Measurements from ENCODE around the gene CORO7. TPM values are rescaled to one million over a fixed set of nuclear protein-coding genes. Genes with fewer than 3 reads are reported as not detected.
A peak's percentile ranks its signal among the peaks of the same experiment; 100 is the strongest.

Gene CORO7
- total RNA-seq, 1 donor from 2014 or later, result 14.6 TPM

DNA sequence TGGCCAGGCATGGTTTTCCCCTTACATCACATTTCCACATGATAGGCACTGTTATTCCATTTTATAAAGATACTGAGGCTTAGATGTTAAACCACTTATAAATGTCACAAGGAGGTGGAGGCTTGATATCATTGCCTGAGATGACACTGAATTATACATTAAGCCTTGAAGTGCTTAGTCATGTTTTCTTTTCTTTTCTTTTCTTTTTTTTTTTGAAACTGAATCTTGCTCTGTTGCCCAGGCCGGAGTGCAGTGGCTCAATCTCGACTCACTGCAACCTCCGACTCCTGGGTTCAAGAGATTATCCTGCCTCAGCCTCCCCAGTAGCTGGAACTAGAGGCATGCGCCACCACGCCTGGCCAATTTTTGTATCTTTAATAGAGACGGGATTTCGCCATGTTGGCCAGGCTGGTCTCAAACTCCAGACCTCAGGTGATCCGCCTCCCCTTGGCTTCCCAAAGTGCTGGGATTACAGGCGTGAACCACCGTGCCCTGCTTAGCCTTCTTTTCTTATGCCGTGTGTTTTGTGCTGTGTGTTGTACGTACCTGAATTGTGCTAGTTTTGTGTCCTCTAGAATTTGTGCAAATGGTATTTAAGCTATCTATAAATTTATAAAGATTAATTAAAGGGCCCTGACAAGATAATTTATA lies 10.5 kb upstream of the CORO7 start:
- Histone ChIP-seq H3K4me3 (ENCODE audit: low read length in 3 of 3) (peak overlapping the region; percentile 99 to 100 (median 100)), H3K27me3 (ENCODE audit: control insufficient read depth in 3 of 3, insufficient read depth in 3 of 3, low read length in 3 of 3) (no peaks in the 10 kb centered on the region), H3K27ac (ENCODE audit: low read depth, low read length) (peak overlapping the region; percentile 87), H3K36me3 (ENCODE audit: control insufficient read depth in 3 of 3, insufficient read depth in 3 of 3, low read length in 3 of 3) (peaks cover 2 to 8% (median 7%) of the 10 kb centered on the region in 3 donors), H3K9me3 (ENCODE audit: control insufficient read depth in 3 of 3, low read length in 3 of 3) (no peaks in the 10 kb centered on the region), H3K4me1 (ENCODE audit: control insufficient read depth in 3 of 3, insufficient read depth in 3 of 3, low read length in 3 of 3) (peaks cover 13 to 26% (median 14%) of the 10 kb centered on the region in 3 donors), H3K9ac (ENCODE audit: low read depth in 1 of 3, low read length in 3 of 3) (peak overlapping the region; percentile 91 to 97 (median 93))

DNA sequence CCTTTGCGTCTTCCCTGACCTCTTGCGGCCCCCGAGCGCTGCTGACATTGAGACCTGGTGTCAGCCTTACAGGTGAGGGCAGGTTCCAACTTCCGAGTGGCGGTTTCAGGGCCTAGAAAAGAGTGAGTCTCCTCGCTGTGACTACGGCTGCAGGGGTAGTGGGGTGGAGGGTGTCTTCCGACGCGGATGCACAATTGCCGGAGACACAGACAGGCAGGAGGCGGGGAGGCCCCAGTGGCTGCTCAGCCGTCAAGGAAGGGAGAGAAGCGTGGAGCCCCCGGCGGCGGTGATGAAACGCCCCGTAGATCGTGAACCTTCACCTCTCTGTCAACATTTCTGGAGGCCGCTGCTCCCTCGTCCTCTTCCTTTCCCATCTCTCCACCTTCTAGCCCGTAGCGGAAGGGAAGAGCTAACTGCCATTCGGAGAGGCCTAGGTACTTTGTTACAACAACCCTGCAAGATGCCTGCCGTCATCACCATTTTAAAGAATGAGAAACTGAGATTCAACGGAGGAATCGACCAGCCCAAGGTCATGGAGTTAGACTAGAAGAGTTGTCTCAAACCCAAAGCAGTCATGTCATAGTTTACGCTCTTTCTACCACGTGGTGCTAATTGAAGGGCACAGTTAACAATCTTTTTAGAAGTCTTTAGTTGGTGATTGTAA lies 9.8 kb upstream of the CORO7 start:
- no peaks in the 10 kb centered on the region for H3K9me3 ChIP-seq (ENCODE audit: control insufficient read depth in 3 of 3, low read length in 3 of 3)
- H3K27me3 ChIP-seq (ENCODE audit: control insufficient read depth in 3 of 3, insufficient read depth in 3 of 3, low read length in 3 of 3), result no peaks in the 10 kb centered on the region
- H3K27ac ChIP-seq (ENCODE audit: low read depth, low read length), result peak overlapping the region; percentile 87
- peak overlapping the region; percentile 91 to 97 (median 93) for H3K9ac ChIP-seq (ENCODE audit: low read depth in 1 of 3, low read length in 3 of 3)
- peak overlapping the region; percentile 99 to 100 (median 100) for H3K4me3 ChIP-seq (ENCODE audit: low read length in 3 of 3)
- peaks cover 2 to 4% (median 4%) of the 10 kb centered on the region in 3 donors for H3K36me3 ChIP-seq (ENCODE audit: control insufficient read depth in 3 of 3, insufficient read depth in 3 of 3, low read length in 3 of 3)
- H3K4me1 ChIP-seq (ENCODE audit: control insufficient read depth in 3 of 3, insufficient read depth in 3 of 3, low read length in 3 of 3), result peaks cover 13 to 26% (median 14%) of the 10 kb centered on the region in 3 donors

DNA sequence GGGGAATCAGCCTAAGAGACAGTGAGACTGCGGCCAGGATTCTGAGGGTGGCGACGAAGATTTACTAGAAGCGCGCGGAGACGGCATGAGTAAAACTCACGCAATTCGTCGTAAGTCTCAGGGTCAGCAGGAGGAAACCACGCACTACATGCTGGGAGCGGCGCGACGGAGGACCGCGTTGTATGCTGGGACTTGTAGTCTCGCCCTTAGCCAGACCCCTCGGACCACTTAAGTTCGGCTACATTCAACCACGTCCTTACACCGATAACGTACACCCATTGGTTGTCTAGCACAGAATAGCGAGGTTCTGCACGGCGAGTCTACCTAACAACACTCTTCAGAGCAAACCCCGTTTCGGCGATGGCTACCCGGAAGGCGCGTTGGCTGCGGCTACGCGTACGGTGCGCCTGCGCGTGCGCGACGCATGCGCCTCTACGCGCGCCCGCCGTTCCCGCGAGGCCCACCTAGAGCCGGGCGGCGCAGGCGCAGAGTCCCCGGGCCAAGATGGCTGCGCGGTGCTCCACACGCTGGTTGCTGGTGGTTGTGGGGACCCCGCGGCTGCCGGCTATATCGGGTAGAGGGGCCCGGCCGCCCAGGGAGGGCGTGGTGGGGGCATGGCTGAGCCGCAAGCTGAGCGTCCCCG lies 9.1 kb upstream of the CORO7 start, which contains the start of gene DNAJA3:
DNAJA3 (plus strand) TSS at position 491 of the 643 bp plus-strand sequence; CDS start at position 505, 14 bp downstream.
- peak within 1 kb of the TSS; percentile 99 to 100 (median 100) for H3K4me3 ChIP-seq (ENCODE audit: low read length in 3 of 3)
- peaks cover 0 to 2% (median 0%) of the 10 kb centered on the region in 3 donors for H3K36me3 ChIP-seq (ENCODE audit: control insufficient read depth in 3 of 3, insufficient read depth in 3 of 3, low read length in 3 of 3)
- H3K9me3 ChIP-seq (ENCODE audit: control insufficient read depth in 3 of 3, low read length in 3 of 3), result no peaks in the 10 kb centered on the region
- H3K27me3 ChIP-seq (ENCODE audit: control insufficient read depth in 3 of 3, insufficient read depth in 3 of 3, low read length in 3 of 3), result no peaks in the 10 kb centered on the region
- H3K9ac ChIP-seq (ENCODE audit: low read depth in 1 of 3, low read length in 3 of 3), result peak within 1 kb of the TSS; percentile 91 to 99 (median 97)
- peak within 1 kb of the TSS; percentile 87 for H3K27ac ChIP-seq (ENCODE audit: low read depth, low read length)
- H3K4me1 ChIP-seq (ENCODE audit: control insufficient read depth in 3 of 3, insufficient read depth in 3 of 3, low read length in 3 of 3), result peaks cover 13 to 26% (median 14%) of the 10 kb centered on the region in 3 donors

DNA sequence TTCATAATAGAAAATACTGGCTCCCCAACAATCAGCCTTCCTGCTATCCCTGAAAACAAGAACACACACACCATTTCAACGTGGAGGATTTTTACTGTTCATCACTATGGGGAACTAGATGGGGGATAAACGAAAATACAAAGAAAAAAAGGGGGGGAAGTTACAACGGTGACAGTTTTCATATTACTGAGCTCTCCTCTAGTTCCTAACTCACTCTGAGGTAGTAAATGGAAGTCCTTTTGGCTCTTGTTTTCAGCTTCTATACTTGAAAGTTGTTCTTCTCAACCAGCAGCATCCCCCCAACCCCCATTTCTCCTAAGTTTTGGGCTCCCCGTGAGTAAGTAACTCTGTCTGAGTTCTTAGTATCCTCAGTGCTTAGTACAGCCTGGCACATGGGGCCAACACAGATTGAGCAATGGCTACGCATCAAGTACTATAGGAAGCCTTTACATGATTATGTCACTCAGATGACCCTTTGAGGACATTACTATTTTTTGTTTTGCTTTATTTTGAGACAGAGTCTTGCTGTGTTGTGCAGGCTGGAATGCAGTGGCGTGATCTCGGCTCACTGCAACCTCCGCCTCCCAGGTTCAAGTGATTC lies 4.2 kb upstream of the CORO7 start:
- no peak overlapping the region for H3K9ac ChIP-seq (ENCODE audit: low read depth in 1 of 3, low read length in 3 of 3)
- no peak overlapping the region for H3K27ac ChIP-seq (ENCODE audit: low read depth, low read length)
- no peak overlapping the region for H3K4me3 ChIP-seq (ENCODE audit: low read length in 3 of 3)
- no peaks in the 10 kb centered on the region for H3K27me3 ChIP-seq (ENCODE audit: control insufficient read depth in 3 of 3, insufficient read depth in 3 of 3, low read length in 3 of 3)
- no peaks in the 10 kb centered on the region for H3K9me3 ChIP-seq (ENCODE audit: control insufficient read depth in 3 of 3, low read length in 3 of 3)
- H3K4me1 ChIP-seq (ENCODE audit: control insufficient read depth in 3 of 3, insufficient read depth in 3 of 3, low read length in 3 of 3), result peaks cover 6 to 15% (median 10%) of the 10 kb centered on the region in 3 donors
- no peaks in the 10 kb centered on the region for H3K36me3 ChIP-seq (ENCODE audit: control insufficient read depth in 3 of 3, insufficient read depth in 3 of 3, low read length in 3 of 3)

DNA sequence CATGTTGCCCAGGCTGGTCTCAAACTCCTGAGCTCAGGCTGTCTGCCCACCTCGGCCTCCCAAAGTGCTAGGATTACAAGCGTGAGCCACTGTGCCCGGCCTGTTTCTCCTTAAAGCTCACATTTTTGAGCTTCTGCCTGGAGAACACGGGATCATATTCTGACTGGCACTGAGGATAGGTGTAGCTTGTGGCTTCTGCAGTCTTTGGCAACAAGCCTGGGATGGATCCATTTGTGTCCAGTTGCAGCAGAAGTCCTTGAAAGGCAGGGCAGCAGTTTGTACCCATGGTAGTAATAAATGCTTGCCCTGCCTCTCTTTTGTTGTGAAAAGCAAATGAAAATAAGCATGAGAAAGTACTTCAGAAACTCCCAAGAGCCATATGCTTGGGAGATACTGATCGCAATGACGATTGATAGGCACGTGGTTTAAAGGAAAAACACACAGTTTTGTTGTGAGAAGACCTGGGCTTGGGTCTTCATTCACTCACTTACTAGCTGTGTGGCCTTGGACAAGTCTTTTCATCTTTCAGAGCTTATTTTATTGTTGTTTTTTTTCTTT lies 3.1 kb upstream of the CORO7 start:
- Histone ChIP-seq H3K4me3 (ENCODE audit: low read length in 3 of 3) (no peak overlapping the region), H3K36me3 (ENCODE audit: control insufficient read depth in 3 of 3, insufficient read depth in 3 of 3, low read length in 3 of 3) (no peaks in the 10 kb centered on the region), H3K9me3 (ENCODE audit: control insufficient read depth in 3 of 3, low read length in 3 of 3) (no peaks in the 10 kb centered on the region), H3K9ac (ENCODE audit: low read depth in 1 of 3, low read length in 3 of 3) (no peak overlapping the region), H3K27ac (ENCODE audit: low read depth, low read length) (no peak overlapping the region), H3K27me3 (ENCODE audit: control insufficient read depth in 3 of 3, insufficient read depth in 3 of 3, low read length in 3 of 3) (no peaks in the 10 kb centered on the region), H3K4me1 (ENCODE audit: control insufficient read depth in 3 of 3, insufficient read depth in 3 of 3, low read length in 3 of 3) (peaks cover 15 to 17% (median 15%) of the 10 kb centered on the region in 3 donors)

DNA sequence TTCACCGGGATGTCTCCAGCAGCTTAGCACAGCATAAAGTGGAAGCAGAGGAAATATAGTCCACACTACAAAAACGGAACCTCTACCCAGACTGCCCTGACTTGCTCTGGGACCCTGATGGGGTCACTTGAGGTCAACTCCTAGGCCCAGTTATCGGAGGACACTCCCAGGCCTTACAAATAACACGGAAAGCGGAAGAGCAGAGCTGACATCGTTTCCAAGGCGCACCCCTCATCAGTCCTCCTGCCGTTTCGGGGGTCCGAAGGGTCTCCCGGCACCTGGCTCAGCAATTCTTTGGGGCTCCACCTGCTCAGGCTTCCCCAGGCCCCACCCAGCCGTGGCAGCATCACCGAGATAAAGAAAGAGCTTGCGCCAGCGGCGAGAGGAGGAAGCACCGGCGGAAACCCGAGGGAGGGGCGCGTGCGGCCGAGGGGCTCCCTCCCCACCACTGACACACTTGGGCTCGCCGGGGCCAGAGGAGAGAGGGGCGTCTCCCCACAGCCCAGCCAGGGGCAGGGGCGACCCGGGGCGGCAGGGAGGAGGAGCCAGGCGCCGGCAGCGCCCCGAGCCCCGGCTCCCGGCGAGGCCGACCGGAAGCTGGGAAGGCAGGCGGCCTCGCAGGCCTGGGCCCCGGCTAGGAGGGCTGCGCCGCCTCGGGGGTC lies 727 bp downstream of the CORO7 start:
- Histone ChIP-seq H3K9ac (ENCODE audit: low read depth in 1 of 3, low read length in 3 of 3) (peak overlapping the region; percentile 73 to 80 (median 74)), H3K4me3 (ENCODE audit: low read length in 3 of 3) (peak overlapping the region; percentile 68 to 88 (median 83)), H3K27me3 (ENCODE audit: control insufficient read depth in 3 of 3, insufficient read depth in 3 of 3, low read length in 3 of 3) (no peaks in the 10 kb centered on the region), H3K4me1 (ENCODE audit: control insufficient read depth in 3 of 3, insufficient read depth in 3 of 3, low read length in 3 of 3) (peaks cover 22 to 27% (median 23%) of the 10 kb centered on the region in 3 donors), H3K9me3 (ENCODE audit: control insufficient read depth in 3 of 3, low read length in 3 of 3) (no peaks in the 10 kb centered on the region), H3K36me3 (ENCODE audit: control insufficient read depth in 3 of 3, insufficient read depth in 3 of 3, low read length in 3 of 3) (peaks cover 2 to 7% (median 3%) of the 10 kb centered on the region in 3 donors), H3K27ac (ENCODE audit: low read depth, low read length) (peak overlapping the region; percentile 68)

DNA sequence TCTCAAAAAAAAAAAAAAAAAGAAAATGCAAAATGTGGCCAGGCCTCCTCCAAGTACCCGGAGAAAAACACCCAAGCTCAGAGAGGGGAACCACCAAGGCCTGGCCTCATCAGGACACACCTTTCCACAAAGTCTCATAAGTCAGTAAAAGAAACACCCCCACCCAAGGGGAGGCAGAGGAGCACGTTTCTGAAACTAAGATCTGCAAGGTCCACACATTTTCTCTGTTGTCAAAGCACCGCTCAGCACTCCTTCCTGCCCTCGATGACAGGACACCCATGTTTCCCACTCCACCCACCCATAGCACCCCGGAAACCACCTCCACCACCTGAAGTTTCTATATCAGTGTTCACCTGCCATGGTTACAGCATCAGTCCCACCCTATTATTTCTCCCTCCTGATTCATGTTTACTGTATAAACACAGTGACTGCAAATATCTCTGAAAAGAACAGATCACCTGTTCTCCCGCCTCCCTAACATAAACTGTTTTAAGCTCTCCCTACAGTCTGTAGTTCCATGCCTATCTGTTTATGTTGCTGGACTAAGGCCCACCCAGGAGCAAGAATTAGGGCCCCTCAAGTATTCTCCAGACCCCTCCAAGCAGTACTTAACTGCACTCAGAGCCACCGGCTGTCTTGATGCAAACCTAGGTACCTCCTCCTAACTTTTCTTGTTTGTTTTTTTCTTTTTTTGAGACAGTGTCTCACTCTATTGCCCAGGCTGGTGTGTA lies 2.0 kb downstream of the CORO7 start:
- Histone ChIP-seq H3K9me3 (ENCODE audit: control insufficient read depth in 3 of 3, low read length in 3 of 3) (no peaks in the 10 kb centered on the region), H3K36me3 (ENCODE audit: control insufficient read depth in 3 of 3, insufficient read depth in 3 of 3, low read length in 3 of 3) (peaks cover 2 to 7% (median 3%) of the 10 kb centered on the region in 3 donors), H3K27ac (ENCODE audit: low read depth, low read length) (no peak overlapping the region), H3K4me1 (ENCODE audit: control insufficient read depth in 3 of 3, insufficient read depth in 3 of 3, low read length in 3 of 3) (peaks cover 30 to 38% (median 32%) of the 10 kb centered on the region in 3 donors), H3K4me3 (ENCODE audit: low read length in 3 of 3) (no peak overlapping the region), H3K9ac (ENCODE audit: low read depth in 1 of 3, low read length in 3 of 3) (no peak overlapping the region), H3K27me3 (ENCODE audit: control insufficient read depth in 3 of 3, insufficient read depth in 3 of 3, low read length in 3 of 3) (no peaks in the 10 kb centered on the region)

DNA sequence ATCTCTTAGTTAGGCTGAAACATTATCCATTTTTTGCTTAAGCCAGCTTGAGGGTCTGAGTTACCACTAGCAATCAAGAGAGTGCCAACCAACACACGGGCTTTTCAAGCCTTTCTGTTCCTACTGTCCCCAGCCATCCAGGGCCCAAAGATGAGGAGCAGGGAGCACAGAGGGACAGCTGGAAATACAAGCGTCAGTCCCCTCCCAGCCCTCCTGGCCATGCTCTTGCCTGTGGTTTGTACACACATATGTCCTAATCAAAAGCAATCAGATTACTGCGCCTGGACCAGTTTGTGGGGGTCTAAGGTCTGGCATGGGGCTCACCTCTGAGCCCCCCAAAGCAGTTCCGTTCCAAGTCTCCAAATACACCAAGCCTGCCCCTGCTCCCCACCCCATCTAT lies 3.5 kb downstream of the CORO7 start:
- Histone ChIP-seq H3K36me3 (ENCODE audit: control insufficient read depth in 3 of 3, insufficient read depth in 3 of 3, low read length in 3 of 3) (peaks cover 6 to 8% (median 6%) of the 10 kb centered on the region in 3 donors), H3K27ac (ENCODE audit: low read depth, low read length) (no peak overlapping the region), H3K9me3 (ENCODE audit: control insufficient read depth in 3 of 3, low read length in 3 of 3) (no peaks in the 10 kb centered on the region), H3K4me3 (ENCODE audit: low read length in 3 of 3) (no peak overlapping the region), H3K27me3 (ENCODE audit: control insufficient read depth in 3 of 3, insufficient read depth in 3 of 3, low read length in 3 of 3) (no peaks in the 10 kb centered on the region), H3K9ac (ENCODE audit: low read depth in 1 of 3, low read length in 3 of 3) (no peak overlapping the region), H3K4me1 (ENCODE audit: control insufficient read depth in 3 of 3, insufficient read depth in 3 of 3, low read length in 3 of 3) (peaks cover 39 to 49% (median 41%) of the 10 kb centered on the region in 3 donors)
